ENCODE measurements around the gene EIF4E2. TPM values are rescaled to one million over a fixed set of nuclear protein-coding genes. Genes with fewer than 3 reads are reported as not detected.
"Not testable (repeated sequence)": the region's sequence is repeated elsewhere in the genome, so short reads cannot be mapped to it uniquely, and the experiment has no call there.

Gene EIF4E2
- polyA plus RNA-seq, 12 donors: 72.7 to 141 (median 118) TPM; not detected in 1

DNA sequence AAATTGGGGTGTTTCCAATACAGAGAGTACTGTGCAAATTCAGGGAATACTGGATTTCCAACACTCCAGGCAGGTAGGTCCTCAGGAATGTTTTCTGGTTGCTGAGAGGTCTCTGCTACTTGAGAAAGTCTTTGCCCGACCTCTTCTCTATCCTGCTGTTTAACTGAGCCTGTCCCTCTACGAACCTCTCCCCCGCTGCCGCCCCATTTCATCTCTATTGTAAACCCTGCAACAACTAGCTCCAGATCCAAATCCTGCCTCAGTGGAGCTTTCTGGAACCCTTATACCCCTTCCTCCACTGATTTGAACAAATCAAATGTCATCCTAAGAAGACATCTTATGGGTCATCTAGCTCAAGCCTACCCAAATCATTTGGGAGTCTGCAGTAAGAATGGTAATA lies 1.3 kb downstream of the EIF4E2 start:
- DNase-seq: no peak

DNA sequence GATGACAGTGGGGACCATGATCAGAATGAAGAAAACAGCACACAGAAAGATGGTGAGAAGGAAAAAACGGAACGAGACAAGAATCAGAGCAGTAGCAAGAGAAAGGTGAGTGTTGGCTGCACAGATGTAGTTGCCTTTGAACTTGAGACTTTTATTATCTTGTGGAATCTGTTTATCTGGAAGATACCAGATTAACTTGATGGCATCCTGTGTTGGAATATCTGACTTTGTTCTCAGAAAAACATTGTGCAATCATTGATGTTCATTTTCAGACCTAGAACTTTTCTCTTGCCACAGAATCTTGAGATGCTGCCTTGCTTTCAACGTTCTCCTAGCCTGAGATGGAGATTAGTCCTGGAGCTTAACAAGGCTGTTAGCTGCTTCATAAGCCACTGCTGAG lies 5.9 kb downstream of the EIF4E2 start:
- DNase-seq: no peak

DNA sequence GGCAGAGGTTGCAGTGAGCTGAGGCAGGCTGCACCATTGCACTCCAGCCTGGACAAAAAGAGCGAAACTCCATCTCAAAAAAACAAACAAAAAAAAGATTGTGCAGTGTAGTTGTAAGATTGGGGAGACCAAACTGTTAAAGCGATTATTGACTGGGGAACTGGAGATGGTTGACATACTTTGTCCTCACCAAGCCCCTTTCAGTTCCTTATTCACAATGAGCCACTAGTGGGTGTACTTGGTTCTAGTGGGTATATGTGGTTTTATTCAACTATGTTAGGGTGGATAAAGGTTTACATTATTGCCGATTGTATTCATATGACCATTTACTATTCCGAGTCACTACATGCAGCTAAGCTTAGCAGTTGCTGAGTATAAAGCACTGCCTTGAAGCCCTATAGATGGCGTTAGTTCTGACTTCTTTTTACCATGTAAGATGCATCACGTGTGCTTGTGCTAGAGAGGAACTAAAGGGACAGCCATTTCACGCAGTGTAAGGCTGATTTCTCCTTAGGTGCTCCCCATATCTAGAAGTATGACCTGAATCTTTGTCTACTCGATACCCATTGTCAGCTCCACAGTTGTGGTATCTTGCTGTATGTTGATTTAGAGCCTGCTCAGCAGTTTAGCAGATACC lies 12.1 kb downstream of the EIF4E2 start:
- no peak for DNase-seq

DNA sequence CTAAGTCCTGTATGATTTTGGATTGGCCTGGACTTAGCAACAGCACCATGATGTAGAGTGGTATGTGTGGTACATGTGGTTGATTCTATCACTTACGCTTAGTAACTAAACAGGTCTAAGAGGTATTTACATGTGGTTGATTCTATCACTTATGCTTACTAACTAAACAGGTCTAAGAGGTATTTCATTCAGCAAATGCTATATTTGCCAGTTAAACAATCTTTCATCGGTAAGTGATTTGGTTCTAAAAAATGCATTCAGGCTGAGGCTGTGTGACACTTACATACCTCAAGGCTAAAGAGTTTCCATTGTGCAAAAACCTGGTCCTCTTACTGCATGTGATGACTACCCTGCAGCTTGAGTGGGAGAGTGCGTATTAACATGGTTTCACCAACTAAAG lies 13.1 kb downstream of the EIF4E2 start:
- no peak for DNase-seq

DNA sequence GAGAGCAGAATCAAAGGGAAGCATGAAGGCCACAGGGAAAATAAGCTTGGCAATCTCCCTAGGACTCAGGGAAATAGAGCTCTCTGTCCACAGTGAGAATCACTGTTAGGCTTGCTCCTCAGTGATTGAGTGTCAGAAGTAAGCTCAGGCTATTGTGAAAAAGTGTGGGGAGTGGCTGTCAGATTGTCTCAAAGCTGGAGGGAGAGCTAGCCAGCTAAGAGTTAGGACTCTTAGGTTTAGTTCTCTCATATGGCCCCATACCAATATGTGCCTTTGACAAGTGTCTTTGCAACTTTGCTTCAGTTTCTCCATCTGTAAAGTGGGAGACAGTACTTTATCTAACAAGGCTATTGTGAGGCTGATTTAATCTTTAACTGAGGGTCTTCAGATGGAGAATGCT lies 17.2 kb downstream of the EIF4E2 start:
- DNase-seq: no peak

DNA sequence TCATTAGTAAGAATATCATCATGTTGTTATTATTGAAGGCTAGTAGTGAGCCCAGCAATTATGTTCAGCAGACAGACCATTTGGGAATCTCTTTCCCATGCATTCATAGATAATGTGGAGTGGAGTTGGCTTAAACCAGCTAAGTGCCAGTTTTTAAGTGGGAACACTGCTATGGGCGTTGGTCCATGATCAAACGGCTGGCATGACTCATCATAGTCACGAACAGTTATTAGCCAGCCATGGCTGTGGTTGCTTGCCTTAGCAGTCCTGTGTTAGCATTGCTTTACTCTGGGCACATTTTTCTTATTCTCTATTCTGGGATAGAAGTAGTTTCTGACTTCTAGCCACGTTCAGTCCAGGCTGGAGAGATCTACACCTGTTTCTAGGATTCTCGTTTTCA lies 17.7 kb downstream of the EIF4E2 start:
- no peak for DNase-seq

DNA sequence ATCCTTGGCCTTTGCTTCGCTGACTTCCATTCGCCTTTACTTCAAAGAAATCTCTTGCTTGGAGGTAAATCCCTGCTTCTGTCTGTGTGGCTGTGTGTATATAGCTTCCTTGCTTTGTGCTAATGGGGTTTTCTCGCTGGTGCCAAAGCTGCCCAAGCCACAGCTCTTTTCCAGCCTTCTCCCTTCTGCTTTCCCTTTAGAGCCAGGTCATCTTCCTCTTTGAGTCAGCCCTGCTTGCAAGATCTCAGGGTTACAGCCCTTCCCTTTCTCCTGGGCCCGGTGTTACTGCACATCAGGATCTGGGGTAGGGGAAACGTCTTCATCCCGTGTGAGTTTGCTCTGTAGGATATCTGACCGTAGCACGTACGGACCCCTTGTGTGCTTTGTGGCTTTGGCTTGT lies 19.1 kb downstream of the EIF4E2 start:
- no peak for DNase-seq

DNA sequence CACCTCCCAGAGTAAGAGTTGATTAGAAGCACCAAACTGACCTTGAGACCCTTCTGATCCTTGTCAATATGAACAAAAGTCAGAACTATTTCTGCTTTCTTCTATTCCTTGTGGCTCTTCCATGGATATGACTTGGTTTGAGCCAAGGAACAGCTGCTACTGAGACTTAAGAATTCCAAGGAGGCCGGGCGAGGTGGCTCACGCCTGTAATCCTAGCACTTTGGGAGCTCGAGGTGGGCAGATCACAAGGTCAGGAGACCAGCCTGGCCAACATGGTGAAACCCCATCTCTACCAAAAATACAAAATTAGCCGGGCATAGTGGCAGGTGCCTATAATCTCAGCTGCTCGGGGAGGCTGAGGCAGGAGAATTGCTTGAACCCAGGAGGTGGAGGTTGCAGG lies 20.0 kb downstream of the EIF4E2 start:
- not testable (repeated sequence) for DNase-seq

DNA sequence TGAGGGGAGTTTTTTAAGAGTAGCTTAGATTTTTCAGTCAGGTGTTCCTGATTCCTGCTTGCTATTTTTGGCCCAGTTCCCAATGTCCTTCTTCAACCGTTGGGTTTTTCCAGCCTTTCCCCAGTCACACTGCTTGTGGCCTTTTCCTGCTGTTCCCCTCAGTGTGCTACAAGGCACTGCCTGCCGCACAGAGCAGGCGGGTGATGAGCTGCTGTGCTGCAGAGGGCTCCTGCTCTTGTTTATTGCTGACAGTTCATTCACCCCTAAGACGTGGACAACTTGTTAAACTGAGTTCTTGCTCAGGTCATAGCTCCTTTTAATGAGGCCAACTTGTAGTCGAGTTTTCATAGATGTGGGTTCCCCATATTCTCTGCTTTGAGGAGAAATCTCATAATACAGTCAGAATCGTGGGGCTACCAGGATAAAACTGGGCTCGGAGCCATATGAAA lies 20.6 kb downstream of the EIF4E2 start:
- no peak for DNase-seq

DNA sequence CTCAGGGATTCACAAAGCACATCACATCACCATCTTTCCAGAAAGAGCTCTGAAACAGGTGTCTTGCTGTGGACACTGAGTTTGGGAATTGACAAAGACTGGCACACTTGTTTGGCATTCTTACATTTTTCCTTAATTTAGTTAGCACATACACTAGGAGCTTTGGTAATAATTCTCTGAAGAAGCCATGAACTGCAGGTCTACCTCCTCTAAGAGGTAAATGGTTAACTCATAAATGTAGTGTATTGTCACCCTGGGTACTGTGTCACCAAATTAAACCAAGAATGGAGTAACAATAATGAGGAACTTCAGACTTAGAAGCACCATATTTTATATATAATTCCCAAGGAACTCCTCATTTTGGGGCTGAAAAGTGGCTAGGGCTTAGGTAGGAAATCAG lies 22.6 kb downstream of the EIF4E2 start:
- no peak for DNase-seq

DNA sequence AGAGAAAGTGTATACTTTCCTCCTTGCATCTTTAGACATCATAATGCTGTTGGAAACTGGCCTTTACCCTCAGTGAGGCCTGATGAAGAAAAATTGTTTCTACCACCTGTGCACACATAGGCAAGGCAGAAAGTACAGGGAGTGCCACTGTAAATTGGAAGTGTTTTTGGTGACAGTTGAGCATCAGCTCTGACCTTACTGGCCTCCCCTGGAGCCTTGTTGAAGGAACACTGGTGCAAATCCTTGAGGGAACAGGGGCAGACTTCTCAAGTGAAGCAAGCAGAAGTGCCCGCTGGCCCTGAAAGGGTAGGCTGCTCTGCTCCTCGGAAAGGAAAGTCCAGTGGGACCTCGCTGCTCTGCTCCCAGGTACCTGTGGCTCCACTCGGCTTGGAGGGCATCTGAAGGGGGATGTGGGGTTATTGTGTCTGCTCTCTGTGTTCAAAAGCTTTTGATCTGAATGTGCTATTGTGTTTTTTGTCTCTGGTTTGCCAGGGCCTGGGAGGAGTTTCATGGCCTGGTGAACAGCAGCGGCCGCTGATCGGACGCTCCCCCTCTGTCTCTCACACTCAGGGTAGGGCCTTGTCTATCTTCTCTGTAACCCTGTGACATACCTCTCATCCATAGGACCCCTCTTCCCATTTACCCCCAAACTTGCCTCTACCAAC lies 23.4 kb downstream of the EIF4E2 start:
- DNase-seq: no peak

DNA sequence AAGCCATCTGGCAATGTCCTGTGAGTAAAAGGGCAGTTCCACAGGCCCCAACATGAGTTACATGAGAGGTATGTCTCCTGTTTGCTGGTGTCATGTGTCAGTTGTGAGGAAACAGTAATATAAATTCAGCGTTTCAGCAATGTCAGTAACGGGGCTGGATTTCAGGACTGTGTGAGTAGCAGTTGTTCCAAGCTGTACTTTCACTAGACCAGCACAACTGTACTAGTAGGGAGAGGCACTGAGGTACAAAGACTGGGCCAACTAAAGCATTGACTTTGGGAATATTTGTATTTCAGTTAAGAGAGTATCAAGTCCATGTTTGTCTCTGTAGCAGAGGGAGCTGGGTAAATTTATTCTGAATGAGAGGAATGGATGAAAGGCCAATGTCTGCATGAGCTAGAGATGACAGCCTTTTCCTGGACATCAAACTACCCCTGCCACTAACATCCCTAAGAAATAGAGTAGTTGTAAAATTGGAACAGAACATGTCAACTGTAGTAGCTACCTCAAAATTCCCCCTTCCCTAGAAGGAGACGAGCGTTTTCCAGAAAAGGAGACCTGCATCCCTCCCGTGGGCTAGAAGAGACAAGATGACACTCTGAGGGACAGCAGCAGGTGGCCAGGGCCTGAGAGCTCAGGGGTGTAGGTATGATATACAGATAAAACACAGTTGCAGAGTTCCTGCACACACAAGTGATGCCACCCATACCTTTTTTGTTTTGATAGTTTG lies 24.4 kb downstream of the EIF4E2 start:
- DNase-seq: no peak

DNA sequence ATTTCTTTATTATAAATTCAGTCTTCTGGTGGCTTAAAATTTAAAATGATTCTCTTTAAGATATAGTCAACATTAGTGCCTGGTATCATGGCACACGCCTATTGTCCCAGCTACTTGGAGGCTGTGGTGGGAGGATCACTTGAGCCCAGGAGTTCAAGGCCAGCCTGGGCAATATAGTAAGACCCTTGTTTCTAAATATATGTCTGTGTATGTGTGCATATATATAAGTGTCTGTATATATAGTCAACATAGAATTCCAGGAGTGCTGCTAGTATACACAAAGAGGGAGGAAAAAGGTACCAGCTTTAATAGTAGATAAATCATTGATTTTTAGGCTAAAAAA lies 24.9 kb downstream of the EIF4E2 start:
- DNase-seq: no peak

DNA sequence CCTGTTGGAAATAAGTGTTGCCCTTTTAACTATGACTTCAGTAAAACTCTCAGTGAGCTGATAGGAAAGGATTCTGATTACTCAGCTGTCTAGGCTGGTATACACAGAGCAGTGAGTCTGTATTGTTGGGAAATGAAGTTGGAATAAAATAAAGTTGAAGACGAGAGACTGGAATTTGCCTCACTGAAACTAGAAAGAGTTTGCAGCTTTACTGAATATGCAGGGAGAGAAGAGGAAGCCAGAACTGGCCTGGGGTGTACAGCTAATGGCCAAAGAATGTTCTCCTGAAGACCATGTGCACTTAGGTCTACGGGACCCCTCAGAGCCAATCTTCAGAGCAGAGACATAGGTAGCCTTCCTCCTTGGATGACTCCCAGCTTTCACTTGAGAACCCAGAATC lies 26.5 kb downstream of the EIF4E2 start:
- no peak for DNase-seq

DNA sequence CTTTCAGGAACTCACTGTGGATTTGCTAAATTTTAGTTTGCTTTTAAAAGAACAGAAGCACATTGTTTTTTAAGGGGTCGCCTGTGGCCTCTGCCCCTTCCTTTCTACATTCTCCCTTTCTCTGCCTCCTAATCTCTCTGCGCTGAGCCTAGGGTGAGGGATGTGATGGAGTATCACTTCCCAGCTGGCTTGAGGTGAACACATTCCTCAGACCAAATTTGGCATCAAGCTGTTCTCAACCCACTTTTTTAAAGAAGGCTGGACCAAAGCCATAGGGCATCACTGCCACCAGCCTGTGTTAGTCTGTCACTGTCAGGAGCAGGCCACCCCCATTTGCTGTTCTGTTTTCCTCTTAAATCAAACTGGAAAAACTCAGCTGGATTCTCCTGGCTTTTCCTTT lies 27.4 kb downstream of the EIF4E2 start:
- no peak for DNase-seq

DNA sequence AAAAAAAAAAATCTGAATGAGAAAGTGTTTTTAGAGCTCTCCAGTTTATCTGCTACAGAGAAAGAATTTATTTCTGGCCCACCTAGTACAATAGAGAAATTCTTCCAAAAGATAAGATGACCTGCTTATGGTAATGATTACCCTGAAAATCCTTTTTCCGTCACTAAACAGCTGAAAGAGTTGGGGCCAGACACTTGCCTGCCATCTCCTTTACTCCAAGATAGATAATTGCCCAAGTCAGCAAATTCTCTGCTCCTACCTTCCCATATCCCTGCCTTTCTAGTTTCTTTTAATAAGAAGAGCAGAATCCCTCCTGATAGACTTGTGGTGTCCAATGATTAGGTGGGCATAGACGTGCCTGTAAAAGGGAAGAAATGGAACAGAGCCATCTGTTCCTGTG lies 28.1 kb downstream of the EIF4E2 start:
- no peak for DNase-seq

DNA sequence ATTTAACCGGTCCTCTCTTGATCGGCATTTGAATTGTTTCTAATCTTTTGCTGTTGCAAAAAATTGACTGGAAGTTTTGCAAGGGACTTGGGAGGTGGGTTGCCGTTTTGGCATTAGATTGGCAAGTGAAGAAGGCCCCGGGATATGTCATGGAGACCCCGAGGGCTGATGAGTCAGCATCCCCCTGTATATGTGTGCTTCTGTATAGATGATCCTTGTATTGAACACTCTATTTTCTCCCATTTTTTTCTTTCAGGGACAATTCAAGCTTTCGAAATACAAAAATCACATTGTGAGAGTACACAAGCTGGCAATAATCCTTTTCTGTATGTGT lies 30.1 kb downstream of the EIF4E2 start:
- no peak for DNase-seq

DNA sequence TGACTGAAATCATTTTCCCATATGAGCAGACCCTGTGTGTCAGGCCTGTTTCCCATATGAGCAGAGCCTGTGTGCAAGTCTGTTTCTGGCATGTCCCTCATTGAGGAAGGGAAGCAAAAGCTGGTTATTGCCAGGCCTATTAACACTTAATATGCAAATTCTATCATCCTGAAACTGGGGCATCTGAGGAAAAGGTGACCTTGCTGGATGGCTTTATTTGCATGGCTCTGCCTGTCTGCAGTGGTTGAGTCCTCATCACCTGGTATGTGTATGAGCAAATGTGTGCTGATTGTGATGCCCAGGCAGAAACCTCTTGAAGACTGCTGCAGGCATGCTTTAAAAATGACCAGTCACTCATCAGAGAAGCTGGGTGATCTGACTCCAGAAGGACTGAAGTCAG lies 31.2 kb downstream of the EIF4E2 start:
- no peak for DNase-seq

DNA sequence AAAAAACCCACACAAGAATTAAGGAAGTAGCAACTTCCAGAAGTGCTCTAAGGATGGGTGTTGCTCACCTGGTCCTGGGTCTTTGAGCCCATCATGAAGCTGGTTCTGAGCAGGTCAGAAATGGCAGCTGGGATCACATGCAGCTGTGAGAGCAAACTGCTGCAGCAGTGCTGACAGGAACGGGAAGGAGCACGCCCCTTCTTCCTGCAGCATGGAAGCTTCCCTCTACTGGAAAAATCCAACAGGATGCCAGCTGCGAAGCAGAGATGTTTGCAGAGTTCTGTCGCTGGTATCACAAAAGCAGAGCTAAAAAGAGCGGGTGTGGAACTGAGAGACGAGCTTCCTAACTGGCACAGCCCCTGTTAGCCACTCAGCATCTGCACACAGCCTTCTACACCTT lies 33.7 kb downstream of the EIF4E2 start:
- no peak for DNase-seq

DNA sequence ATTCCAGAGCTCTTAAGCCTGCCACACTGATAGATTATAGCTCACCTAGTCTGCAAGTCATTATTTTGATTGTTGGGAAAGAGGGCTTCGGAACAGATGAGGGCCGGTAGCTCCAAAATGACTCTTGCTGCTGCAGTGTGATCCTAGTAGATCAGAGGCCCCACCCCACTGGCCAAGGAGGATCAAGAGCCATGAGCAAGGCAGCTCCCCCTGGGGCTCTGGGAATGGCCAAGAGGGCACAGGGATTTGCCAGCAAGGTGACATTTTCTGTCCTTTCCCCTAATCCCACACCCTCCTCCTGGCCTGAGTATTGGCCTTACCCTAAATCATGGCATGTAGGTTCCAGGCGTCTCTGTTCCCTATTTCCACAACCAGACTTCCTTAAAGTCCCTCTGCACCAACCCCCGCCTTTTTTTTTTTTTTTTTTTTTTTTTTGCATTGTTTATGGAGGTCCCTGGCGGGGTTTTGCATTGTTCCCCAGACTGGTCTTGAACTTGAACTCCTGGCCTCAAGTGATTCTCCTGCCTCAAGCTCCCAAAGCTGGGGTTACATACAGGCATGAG lies 36.5 kb downstream of the EIF4E2 start:
- no peak for DNase-seq

DNA sequence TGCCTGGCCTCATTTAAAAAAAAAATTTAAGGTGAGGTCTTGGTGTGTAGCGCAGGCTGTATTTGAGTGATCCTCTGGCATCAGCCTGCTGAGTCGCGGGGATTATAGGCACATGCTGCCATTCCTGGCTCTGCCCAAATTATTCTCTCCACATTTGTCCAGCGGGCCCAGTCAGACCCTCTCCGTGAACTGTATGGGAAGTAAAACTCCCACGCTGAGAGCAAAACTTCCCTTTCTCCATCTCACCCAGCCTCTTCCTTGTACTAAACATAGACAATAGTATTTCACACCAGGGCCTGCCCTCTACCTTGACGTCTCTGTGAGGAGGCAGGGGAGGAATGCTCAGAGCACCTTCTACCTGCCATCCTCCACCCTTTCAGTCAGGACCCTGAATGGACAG lies 37.0 kb downstream of the EIF4E2 start:
- DNase-seq: no peak

DNA sequence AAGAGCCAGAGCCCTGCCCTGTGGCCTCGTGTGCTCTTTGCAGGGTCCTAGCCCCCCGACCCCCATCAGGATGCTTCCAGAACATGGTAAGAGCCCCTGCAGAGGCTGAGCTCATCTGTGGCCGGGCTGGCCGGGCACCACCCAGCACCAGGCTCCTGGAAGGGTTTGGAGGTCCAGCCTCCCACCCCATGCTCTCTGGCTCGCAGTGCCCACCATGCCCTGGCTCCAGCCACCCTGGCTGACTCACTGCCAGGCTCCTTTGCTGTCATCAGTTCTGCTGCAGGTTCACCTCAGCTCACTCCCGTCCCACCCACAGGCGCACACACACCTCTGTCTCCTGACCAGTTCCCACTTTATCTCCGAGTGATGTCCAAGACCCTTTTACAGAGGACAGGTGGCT lies 37.5 kb downstream of the EIF4E2 start:
- no peak for DNase-seq

Data from muscle of arm (tissue), 12 donors.